Lower leg skin (tissue), 4 donors: ENCODE data around the gene TTC23. TPM values are rescaled to one million over a fixed set of nuclear protein-coding genes. Genes with fewer than 3 reads are reported as not detected.

Source experiments
- DNase-seq, 2 donors: peaks; one replicate each; pipeline ENCODE4 v3.0.0-alpha.2; 2019; ENCODE audit warnings: low spot score in 2 of 2
- H3K4me3 ChIP-seq: fragments of 200-600 bp; sonication (generic); 2 replicates; pipeline ENCODE4 v1.5.1; 2017; ENCODE audit warnings: mild to moderate bottlenecking, low read depth; ENCODE audit not compliant: poor library complexity, severe bottlenecking
- POLR2A ChIP-seq, 2 donors: fragments of 450-650 bp; IDR thresholded peaks; one replicate each; pipeline ENCODE4 v1.6.1; 2016 to 2017; ENCODE audit warnings: antibody characterized with exemption in 2 of 2, mild to moderate bottlenecking in 1 of 2, moderate library complexity in 1 of 2
- WGBS, 2 donors: methylation state at CpG; one replicate each; pipeline ENCODE4 v1.1.5; 2018; 5-methylcytosine and 5-hydroxymethylcytosine counted together
- intact Hi-C: fragments of 100-400 bp; cut with DNase I; formaldehyde crosslinking; loops from one replicate; pipeline ENCODE4 v1.15.0; 2023; ENCODE audit warnings: low total_unique reads
- total RNA-seq, 4 donors: library from RNA; depleted of rRNA; stranded (reverse); fragments of >200 nt; gene quantifications; one replicate each; pipeline ENCODE4 v1.1.0, GENCODE V29; 2016
- TF ChIP-seq, protein P1 (sequence below), 3 donors: fragments of 450-650 bp; IDR thresholded peaks; one replicate each; pipeline ENCODE4 v1.5.1; 2016; ENCODE audit warnings: antibody characterized with exemption in 3 of 3, mild to moderate bottlenecking in 3 of 3, moderate library complexity in 2 of 3

Gene TTC23
- total RNA-seq, 4 donors from 2014 or later, result 16.3 to 23.7 (median 20.0) TPM

DNA sequence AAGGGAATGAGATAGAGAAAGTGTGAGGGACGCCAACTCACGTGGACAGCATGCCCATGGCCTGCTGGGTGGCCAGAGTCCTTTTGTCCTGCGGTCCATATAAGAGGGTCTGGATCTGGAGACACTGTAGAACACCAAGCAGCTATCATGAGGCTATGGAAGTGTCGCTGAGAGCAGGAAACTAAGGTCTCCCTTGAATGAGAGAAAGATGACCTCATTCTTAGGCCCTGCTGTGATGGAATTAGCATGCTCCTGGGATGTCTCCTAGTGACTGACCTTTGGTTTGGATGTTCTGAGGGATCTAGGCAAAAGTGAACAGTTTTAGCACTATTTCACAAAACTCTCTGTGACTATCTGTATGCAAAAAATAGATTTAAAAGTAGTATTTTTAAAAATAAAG, 110.1 kb downstream of the TTC23 start:
- DNase-seq, result no peak
- intact Hi-C loops, result no loop called here
- H3K4me3 ChIP-seq, result no peak overlapping the region
- TF ChIP-seq, protein P1, sequence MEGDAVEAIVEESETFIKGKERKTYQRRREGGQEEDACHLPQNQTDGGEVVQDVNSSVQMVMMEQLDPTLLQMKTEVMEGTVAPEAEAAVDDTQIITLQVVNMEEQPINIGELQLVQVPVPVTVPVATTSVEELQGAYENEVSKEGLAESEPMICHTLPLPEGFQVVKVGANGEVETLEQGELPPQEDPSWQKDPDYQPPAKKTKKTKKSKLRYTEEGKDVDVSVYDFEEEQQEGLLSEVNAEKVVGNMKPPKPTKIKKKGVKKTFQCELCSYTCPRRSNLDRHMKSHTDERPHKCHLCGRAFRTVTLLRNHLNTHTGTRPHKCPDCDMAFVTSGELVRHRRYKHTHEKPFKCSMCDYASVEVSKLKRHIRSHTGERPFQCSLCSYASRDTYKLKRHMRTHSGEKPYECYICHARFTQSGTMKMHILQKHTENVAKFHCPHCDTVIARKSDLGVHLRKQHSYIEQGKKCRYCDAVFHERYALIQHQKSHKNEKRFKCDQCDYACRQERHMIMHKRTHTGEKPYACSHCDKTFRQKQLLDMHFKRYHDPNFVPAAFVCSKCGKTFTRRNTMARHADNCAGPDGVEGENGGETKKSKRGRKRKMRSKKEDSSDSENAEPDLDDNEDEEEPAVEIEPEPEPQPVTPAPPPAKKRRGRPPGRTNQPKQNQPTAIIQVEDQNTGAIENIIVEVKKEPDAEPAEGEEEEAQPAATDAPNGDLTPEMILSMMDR (IDR thresholded peaks at IDR 0.05), result no peak
- no peak for TF ChIP-seq POLR2A (IDR thresholded peaks at IDR 0.05)
- 89 to 91% methylated on average over 4 of the region's 4 CpGs for WGBS, 2 donors

DNA sequence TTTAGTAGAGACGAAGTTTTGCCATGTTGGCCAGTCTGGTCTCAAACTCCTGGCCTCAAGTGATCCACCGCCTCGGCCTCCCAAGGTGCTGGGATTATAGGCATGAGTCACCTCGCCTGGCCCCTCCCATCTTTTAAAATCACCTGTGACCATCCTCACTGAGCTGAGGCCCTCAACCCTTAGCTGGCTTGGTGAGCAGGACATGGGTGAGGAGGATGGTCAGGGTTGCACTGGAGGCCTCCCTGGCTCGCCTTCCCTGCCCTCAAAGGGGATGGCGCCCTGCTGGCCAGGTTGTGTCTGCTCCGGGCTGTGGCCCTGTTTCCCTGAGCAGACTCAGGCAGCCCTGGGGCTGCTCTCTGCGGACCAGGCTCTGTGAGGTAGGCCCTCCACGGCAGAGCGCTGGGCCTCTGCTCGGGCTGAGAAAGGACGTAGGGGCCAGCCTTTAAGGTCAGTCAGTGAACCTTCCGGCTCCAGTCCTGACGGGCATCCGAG, 110.8 kb downstream of the TTC23 start:
- H3K4me3 ChIP-seq, result no peak overlapping the region
- DNase-seq, result peak in 1 of 2 donors; percentile 54
- TF ChIP-seq, protein P1 (IDR thresholded peaks at IDR 0.05), result no peak
- no peak for TF ChIP-seq POLR2A (IDR thresholded peaks at IDR 0.05)
- WGBS, 2 donors, result 91 to 94% methylated on average over 15 of the region's 15 CpGs
- intact Hi-C loops, result no loop called here

DNA sequence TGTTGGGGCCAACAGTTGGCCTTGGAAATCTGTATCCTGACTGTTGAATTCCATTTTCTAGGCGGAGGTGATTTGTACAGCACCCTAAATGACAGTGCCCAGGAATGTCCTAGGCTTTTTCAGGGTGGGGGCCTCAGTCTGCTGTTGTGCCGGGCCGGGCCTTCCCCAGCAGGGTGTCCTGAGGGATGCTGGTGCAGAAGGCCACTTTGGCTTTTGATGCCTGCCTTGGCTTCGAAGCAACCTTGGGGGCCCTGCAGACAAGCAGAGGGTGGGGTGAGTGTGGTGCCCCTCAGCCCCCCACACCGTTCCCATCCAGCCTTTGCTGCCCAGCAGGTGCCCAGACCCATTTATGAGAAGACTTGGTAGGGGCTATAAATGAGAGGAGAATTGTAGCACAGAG, 111.5 kb downstream of the TTC23 start:
- peak in 1 of 2 donors; percentile 70 for DNase-seq
- 82 to 91% methylated on average over 5 of the region's 5 CpGs for WGBS, 2 donors
- intact Hi-C loops, result no loop called here
- no peak overlapping the region for H3K4me3 ChIP-seq
- no peak for TF ChIP-seq POLR2A (IDR thresholded peaks at IDR 0.05)
- TF ChIP-seq, protein P1 (IDR thresholded peaks at IDR 0.05), result no peak

GRCh38 chr15:99137111-99137546, 112.3 kb downstream of the TTC23 start:
- H3K4me3 ChIP-seq, result no peak overlapping the region
- peak in 1 of 2 donors; percentile 82 for DNase-seq
- 66 to 83% methylated on average over 13 of the region's 13 CpGs for WGBS, 2 donors
- no peak for TF ChIP-seq POLR2A (IDR thresholded peaks at IDR 0.05)
- TF ChIP-seq, protein P1 (IDR thresholded peaks at IDR 0.05), result no peak
- intact Hi-C loops, result no loop called here

- intact Hi-C loops, result no loop called here
- TF ChIP-seq, protein P1 (IDR thresholded peaks at IDR 0.05), result no peak
- TF ChIP-seq POLR2A (IDR thresholded peaks at IDR 0.05), result no peak
- no peak for DNase-seq
- WGBS, 2 donors, result 79 to 84% methylated on average over 4 of the region's 4 CpGs
- no peak overlapping the region for H3K4me3 ChIP-seq
These were observed 114.2 kb downstream of the TTC23 start for GRCh38 chr15:99135194-99135593.

- WGBS, 2 donors, result 79 to 89% methylated on average over 11 of the region's 11 CpGs
- intact Hi-C loops, result no loop called here
- TF ChIP-seq, protein P1 (IDR thresholded peaks at IDR 0.05), result no peak
- TF ChIP-seq POLR2A (IDR thresholded peaks at IDR 0.05), result no peak
- no peak overlapping the region for H3K4me3 ChIP-seq
- DNase-seq, result peak in 1 of 2 donors; percentile 62
These were observed 115.0 kb downstream of the TTC23 start for GRCh38 chr15:99134317-99134821.
